Fibroblast of mammary gland (primary cell): Measurements from ENCODE around the gene PACRG.

Source experiments
- DNase-seq: peaks from one replicate; pipeline ENCODE4 v3.0.0-alpha.2; 2010; ENCODE audit warnings: low read depth
- H3K4me3 ChIP-seq: 2 replicates; pipeline ENCODE4 v1.5.1; 2011; ENCODE audit warnings: low read depth, mild to moderate bottlenecking, low read length, moderate library complexity; ENCODE audit not compliant: control insufficient read depth
- TF ChIP-seq, protein P1 (sequence below): conservative IDR thresholded peaks from 2 replicates; pipeline ENCODE4 v1.5.1; 2011; ENCODE audit warnings: low read depth, low read length, inconsistent platforms; ENCODE audit not compliant: control insufficient read depth, insufficient read depth

Gene PACRG

DNA sequence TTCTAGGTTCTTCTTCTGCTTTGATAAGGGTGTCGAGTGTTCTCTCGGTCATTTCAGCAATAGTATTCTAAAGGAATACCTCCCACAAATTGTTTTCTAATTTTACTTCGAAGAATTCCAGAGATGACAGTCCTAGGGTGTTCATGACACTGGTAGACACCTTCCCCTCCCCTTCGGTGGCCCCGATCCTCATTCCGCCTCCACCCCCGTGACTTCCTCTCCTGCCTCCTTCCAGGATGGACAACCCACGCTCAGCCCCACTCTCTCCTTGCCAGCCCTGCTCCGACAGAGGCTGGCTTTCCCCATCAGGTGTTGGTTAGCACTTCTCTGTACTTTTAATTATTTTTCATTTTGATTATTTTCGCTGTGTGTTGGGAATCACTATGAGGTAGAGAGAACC lies 431.9 kb downstream of the PACRG start:
- no peak overlapping the region for H3K4me3 ChIP-seq
- TF ChIP-seq, protein P1, sequence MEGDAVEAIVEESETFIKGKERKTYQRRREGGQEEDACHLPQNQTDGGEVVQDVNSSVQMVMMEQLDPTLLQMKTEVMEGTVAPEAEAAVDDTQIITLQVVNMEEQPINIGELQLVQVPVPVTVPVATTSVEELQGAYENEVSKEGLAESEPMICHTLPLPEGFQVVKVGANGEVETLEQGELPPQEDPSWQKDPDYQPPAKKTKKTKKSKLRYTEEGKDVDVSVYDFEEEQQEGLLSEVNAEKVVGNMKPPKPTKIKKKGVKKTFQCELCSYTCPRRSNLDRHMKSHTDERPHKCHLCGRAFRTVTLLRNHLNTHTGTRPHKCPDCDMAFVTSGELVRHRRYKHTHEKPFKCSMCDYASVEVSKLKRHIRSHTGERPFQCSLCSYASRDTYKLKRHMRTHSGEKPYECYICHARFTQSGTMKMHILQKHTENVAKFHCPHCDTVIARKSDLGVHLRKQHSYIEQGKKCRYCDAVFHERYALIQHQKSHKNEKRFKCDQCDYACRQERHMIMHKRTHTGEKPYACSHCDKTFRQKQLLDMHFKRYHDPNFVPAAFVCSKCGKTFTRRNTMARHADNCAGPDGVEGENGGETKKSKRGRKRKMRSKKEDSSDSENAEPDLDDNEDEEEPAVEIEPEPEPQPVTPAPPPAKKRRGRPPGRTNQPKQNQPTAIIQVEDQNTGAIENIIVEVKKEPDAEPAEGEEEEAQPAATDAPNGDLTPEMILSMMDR = no peak

DNA sequence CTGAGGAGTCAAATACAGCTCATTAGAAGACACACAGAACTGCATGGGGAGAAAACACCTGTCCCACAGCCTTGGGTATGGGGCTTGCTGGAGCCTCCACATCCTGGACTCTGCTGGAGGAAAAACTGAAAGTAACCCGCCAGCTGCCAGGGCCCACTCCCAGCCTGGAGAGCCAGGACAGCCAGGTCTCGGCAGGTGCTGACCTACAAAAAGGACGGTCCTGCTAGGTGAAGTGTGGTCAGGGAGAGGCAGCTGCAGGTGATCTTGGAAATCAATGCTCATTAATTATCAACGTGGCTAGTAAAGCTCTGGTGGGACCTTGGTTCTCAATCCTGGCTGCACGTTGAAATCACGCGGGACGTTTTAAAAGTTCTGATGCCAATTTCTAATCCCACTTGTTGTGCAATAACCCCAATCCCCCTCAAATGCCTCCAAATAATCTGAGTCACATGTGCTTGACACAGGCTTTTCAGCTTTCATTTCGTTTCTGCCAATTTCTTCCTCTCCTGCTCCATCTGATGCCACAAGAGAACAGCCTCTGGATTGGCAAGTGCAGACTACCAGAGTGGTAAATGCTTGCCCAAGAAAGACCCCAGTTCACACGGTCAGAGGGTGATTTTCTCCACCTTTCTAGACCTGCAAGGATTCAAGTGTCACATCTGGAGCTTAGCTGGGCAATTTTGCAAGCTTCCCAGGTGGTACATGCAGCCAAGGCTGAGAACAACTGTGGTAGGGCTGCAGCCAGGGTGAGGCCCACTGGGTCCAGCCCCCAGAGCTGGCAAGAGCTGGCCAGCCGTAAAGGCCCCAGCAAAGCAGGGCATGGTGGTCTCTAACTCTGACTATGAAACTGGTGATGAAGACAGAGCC lies 434.5 kb downstream of the PACRG start:
- TF ChIP-seq, protein P1 = no peak
- H3K4me3 ChIP-seq = no peak overlapping the region
- no peak for DNase-seq

More for the DNA sequence above, 431.9 kb downstream of the PACRG start:
- DNase-seq = no peak

DNA sequence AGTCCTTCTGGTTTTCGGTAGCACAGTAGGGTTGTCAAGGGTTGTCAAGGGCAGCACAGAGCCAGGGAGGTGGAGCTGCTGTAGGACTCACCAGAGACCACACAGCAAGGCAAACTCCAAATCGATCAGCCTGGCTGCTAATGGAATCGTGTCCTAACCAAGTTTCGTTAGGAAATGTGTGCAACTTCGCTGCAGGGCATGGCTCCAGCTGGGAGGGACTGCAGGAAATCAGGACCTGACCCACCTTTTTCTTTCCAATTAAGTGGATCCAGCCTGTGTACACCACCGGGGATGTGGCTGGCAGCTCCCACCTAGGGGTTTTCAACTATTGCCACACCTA lies 435.1 kb downstream of the PACRG start:
- DNase-seq = no peak
- H3K4me3 ChIP-seq = no peak overlapping the region
- TF ChIP-seq, protein P1 = no peak

DNA sequence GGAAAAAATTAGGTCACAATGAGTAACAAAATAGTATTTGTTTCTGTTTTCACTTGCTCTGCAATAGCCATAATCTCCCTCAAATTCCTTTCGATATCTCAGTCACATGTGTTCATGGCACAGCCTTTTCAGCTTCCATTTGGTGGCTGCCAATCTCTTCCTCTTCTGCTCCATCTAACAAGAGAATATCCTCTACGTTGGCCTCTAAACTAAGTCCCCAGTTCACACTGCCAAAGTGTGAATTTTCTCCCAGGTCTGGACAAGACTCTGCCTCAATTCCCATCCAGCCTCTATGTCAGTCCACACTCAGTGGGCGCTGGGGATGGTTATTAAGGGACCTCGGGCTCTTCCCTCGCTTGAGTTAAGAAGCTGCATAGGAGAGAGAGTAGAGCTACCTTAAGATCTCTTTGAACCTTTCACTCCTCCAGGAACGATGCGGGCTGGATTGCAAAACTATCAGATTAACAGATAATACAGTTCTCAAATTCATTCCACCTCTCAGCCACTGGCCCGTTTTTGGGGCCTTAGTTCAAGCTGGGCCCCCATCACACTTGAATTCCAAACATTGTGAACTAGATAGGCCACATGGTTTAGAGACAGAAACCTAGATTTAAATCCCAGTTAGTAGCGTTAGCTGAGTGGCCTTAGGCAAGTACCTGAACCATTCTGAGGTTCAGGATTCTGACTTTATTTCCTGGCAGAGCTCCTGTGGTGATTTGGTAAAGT lies 436.6 kb downstream of the PACRG start:
- no peak overlapping the region for H3K4me3 ChIP-seq
- TF ChIP-seq, protein P1 = no peak
- no peak for DNase-seq

DNA sequence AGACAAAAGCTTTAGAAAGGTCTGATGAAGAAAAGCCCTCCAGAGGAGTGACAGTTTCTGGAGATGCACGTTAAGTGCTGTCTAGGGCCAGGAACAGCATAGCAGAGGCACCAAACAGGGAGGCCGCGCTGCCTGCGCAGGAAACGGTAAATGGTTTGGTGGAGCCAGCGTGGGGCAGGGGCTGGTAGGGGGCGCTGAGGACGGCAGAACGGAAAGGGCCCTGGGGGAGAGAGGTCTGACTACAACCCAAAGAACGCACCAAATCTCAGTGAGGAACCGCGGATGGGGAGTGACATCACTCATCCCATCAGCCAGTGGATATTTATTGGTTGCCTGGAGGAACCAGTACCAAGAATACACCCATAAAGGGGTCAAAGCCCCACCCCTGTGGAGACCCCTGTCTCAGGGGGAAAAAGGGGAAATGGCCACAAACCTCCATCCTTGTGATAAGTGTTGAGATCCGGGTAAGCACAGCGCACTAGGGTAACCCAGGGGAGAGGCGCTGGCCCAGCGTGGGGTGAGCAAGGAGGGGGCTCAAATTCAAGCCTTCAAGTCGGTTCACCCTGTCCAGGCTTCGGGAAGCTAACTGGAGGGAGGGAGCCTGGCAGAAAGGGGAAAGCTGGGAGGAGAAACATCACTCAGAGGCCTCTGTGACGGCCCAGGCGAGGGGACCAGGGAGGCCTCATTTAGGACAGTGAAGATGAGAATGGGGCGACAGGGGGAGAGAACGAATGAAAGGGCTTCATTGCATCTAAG lies 437.6 kb downstream of the PACRG start:
- no peak for DNase-seq
- TF ChIP-seq, protein P1 = no peak
- no peak overlapping the region for H3K4me3 ChIP-seq

DNA sequence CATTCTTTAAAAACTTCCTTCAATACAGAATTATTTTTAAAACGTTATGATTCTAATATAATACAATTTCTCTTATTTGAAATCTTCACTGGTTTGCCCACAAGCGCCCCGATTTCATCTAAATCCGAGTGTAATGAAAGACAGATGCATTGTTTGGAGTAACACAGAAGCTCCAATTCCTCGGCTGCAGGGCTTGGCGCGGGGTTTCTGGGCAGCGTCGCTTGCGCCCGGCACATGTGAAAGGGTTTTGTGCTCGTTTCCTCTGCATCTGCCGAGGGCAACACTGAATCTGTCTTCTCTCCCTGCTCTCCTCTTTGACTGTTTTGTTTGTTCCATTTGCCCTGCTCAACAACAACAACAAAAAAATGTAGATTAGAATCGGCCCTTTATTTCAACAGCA lies 438.1 kb downstream of the PACRG start:
- H3K4me3 ChIP-seq = no peak overlapping the region
- DNase-seq = no peak
- TF ChIP-seq, protein P1 = no peak
